PC-3 (cell line): ENCODE measurements around the gene SORBS2.

Experiments used
- CTCF ChIP-seq: fragments of 300-600 bp; sonication (generic); conservative IDR thresholded peaks from 2 replicates; pipeline ENCODE4 v1.5.1; 2017; ENCODE audit warnings: antibody characterized with exemption, low read depth, mild to moderate bottlenecking, low read length
- EZH2 ChIP-seq: fragments of 300-600 bp; sonication (generic); IDR thresholded peaks from one replicate; pipeline ENCODE4 v1.6.1; 2017; ENCODE audit warnings: antibody characterized with exemption, mild to moderate bottlenecking, low read length; ENCODE audit not compliant: unreplicated experiment
- EZH2phosphoT487 ChIP-seq: fragments of 300-600 bp; sonication (generic); IDR thresholded peaks from 2 replicates; pipeline ENCODE4 v1.6.1; 2018; ENCODE audit warnings: mild to moderate bottlenecking, antibody characterized with exemption, low read length, borderline replicate concordance

GRCh38 chr4:185719500-185719858, 92.5 kb downstream of the SORBS2 start:
- TF ChIP-seq EZH2phosphoT487: no peak
- TF ChIP-seq CTCF: no peak
- TF ChIP-seq EZH2: no peak
